HEK293 (cell line): ENCODE measurements around the gene BCAR1.
"Not testable (repeated sequence)": the region's sequence is repeated elsewhere in the genome, so short reads cannot be mapped to it uniquely, and the experiment has no call there.

Experiments used
- CTCF ChIA-PET: fragments of 350-600 bp; formaldehyde crosslinking; extraction: SDS; loops from one replicate; lab custom pipeline; 2021; ENCODE audit warnings: antibody characterized with exemption; lab: Yijun Ruan, JAX
- POLR2A ChIA-PET: fragments of 300-600 bp; formaldehyde crosslinking; extraction: SDS; loops from one replicate; lab custom pipeline; 2020; ENCODE audit warnings: antibody characterized with exemption, inconsistent platforms; lab: Yijun Ruan, JAX
- H3K27ac ChIP-seq: fragments of 200-500 bp; sonication (Bioruptor generic); 2 replicates; pipeline ENCODE4 v1.5.1; 2014; ENCODE audit warnings: low read depth, low read length, control low read depth, inconsistent platforms; ENCODE audit errors: extremely low read depth
- H3K36me3 ChIP-seq, 2 experiments: fragments of 200-500 bp in 1 of 2; sonication (Bioruptor generic) in 1 of 2; 1 replicate in 1 of 2; 2 replicates in 1 of 2; pipeline ENCODE4 v1.5.1; 2014 to 2017; ENCODE audit warnings: inconsistent platforms in 2 of 2, low read length in 2 of 2; ENCODE audit not compliant: control insufficient read depth in 2 of 2, insufficient read depth in 1 of 2
- H3K4me1 ChIP-seq: fragments of 200-500 bp; sonication (Bioruptor generic); 2 replicates; pipeline ENCODE4 v1.5.1; 2014; ENCODE audit warnings: mild to moderate bottlenecking, low read length, inconsistent platforms; ENCODE audit not compliant: control insufficient read depth, insufficient read depth
- H3K4me3 ChIP-seq: 2 replicates; pipeline ENCODE4 v1.5.1; 2011; ENCODE audit warnings: low read depth, mild to moderate bottlenecking, control low read depth, low read length, moderate library complexity
- H3K9me3 ChIP-seq: fragments of 200-500 bp; sonication (Bioruptor generic); 2 replicates; pipeline ENCODE4 v1.5.1; 2014; ENCODE audit warnings: low read depth, low read length, inconsistent platforms; ENCODE audit not compliant: control insufficient read depth, insufficient read depth
- EGR2 ChIP-seq: fragments of 450-650 bp; formaldehyde crosslinking; IDR thresholded peaks from 2 replicates; pipeline ENCODE4 v1.5.1; 2016; ENCODE audit warnings: low read depth, missing biosample characterization, missing genetic modification characterization
- KLF8 ChIP-seq: fragments of 450-650 bp; formaldehyde crosslinking; IDR thresholded peaks from 2 replicates; pipeline ENCODE4 v1.5.1; 2016; ENCODE audit warnings: missing biosample characterization, missing genetic modification characterization
- TCF7L2 ChIP-seq: IDR thresholded peaks from 2 replicates; pipeline ENCODE4 v1.6.1; 2011; ENCODE audit warnings: low read depth, mild to moderate bottlenecking, inconsistent platforms, low read length, moderate library complexity, borderline replicate concordance
- ZFHX2 ChIP-seq: fragments of 450-650 bp; formaldehyde crosslinking; conservative IDR thresholded peaks from 2 replicates; pipeline ENCODE4 v1.5.1; 2016; ENCODE audit warnings: missing biosample characterization, missing genetic modification characterization
- ZIC2 ChIP-seq: fragments of 450-650 bp; formaldehyde crosslinking; IDR thresholded peaks from 2 replicates; pipeline ENCODE4 v1.5.1; 2016; ENCODE audit warnings: missing biosample characterization, missing genetic modification characterization
- ZNF2 ChIP-seq: fragments of 450-650 bp; formaldehyde crosslinking; IDR thresholded peaks from 2 replicates; pipeline ENCODE4 v1.5.1; 2016; ENCODE audit warnings: missing biosample characterization, missing genetic modification characterization
- ZNF202 ChIP-seq: fragments of 450-650 bp; formaldehyde crosslinking; IDR thresholded peaks from 2 replicates; pipeline ENCODE4 v1.5.1; 2016; ENCODE audit warnings: missing biosample characterization, missing genetic modification characterization, borderline replicate concordance
- ZNF48 ChIP-seq: fragments of 450-650 bp; formaldehyde crosslinking; IDR thresholded peaks from 2 replicates; pipeline ENCODE4 v1.5.1; 2016; ENCODE audit warnings: missing biosample characterization, missing genetic modification characterization
- ZNF501 ChIP-seq: fragments of 450-650 bp; formaldehyde crosslinking; IDR thresholded peaks from 2 replicates; pipeline ENCODE4 v1.5.1; 2016; ENCODE audit warnings: missing biosample characterization, missing genetic modification characterization
- ZNF654 ChIP-seq: fragments of 450-650 bp; formaldehyde crosslinking; IDR thresholded peaks from 2 replicates; pipeline ENCODE4 v1.5.1; 2016; ENCODE audit warnings: low read depth, missing biosample characterization, missing genetic modification characterization
- ZNF658 ChIP-seq: fragments of 450-650 bp; formaldehyde crosslinking; IDR thresholded peaks from 2 replicates; pipeline ENCODE4; 2016; ENCODE audit warnings: missing biosample characterization, missing genetic modification characterization
- ZNF785 ChIP-seq: fragments of 450-650 bp; formaldehyde crosslinking; IDR thresholded peaks from 2 replicates; pipeline ENCODE4 v1.5.1; 2016; ENCODE audit warnings: missing biosample characterization, missing genetic modification characterization
- TF ChIP-seq, protein P1 (sequence below): IDR thresholded peaks from 2 replicates; pipeline ENCODE4 v1.6.1; 2011; ENCODE audit warnings: mild to moderate bottlenecking, low read depth, low read length, borderline replicate concordance
- TF ChIP-seq, protein P2 (sequence below): fragments of 450-650 bp; formaldehyde crosslinking; IDR thresholded peaks from 2 replicates; pipeline ENCODE4 v1.5.1; 2016; ENCODE audit warnings: missing biosample characterization, missing genetic modification characterization, borderline replicate concordance

Gene BCAR1

DNA sequence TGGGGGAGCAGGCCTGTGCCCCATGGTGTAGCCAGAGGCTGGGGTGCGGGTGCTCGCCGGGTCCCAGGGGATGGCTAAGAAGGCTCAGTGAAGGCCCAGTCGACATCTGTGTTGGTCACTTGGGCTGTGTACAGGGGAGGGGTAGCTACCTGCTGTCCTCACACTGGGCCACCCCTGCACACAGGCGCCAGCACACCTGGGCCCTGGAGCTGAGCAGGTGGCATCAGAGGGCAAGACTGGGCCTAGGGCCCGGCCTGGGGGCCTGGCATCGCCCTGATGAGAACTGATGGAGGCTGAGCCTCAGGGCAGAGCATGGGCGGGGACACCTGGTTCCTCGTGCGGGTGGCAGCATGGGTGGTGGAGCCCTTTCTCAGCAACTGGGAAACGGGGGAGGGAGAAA, 43.6 kb downstream of the BCAR1 start (continued):
- TF ChIP-seq KLF8 (no peak), TCF7L2 (no peak), ZNF202 (no peak), ZNF48 (tag by site-specific recombination) (no peak), ZNF654 (no peak), ZNF785 (tag by site-specific recombination) (no peak), ZNF2 (tag by site-specific recombination) (no peak)
- TF ChIP-seq, protein P1, sequence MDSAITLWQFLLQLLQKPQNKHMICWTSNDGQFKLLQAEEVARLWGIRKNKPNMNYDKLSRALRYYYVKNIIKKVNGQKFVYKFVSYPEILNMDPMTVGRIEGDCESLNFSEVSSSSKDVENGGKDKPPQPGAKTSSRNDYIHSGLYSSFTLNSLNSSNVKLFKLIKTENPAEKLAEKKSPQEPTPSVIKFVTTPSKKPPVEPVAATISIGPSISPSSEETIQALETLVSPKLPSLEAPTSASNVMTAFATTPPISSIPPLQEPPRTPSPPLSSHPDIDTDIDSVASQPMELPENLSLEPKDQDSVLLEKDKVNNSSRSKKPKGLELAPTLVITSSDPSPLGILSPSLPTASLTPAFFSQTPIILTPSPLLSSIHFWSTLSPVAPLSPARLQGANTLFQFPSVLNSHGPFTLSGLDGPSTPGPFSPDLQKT: no peak
- TF ChIP-seq, protein P2, sequence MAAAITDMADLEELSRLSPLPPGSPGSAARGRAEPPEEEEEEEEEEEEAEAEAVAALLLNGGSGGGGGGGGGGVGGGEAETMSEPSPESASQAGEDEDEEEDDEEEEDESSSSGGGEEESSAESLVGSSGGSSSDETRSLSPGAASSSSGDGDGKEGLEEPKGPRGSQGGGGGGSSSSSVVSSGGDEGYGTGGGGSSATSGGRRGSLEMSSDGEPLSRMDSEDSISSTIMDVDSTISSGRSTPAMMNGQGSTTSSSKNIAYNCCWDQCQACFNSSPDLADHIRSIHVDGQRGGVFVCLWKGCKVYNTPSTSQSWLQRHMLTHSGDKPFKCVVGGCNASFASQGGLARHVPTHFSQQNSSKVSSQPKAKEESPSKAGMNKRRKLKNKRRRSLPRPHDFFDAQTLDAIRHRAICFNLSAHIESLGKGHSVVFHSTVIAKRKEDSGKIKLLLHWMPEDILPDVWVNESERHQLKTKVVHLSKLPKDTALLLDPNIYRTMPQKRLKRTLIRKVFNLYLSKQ (tag by site-specific recombination): no peak

DNA sequence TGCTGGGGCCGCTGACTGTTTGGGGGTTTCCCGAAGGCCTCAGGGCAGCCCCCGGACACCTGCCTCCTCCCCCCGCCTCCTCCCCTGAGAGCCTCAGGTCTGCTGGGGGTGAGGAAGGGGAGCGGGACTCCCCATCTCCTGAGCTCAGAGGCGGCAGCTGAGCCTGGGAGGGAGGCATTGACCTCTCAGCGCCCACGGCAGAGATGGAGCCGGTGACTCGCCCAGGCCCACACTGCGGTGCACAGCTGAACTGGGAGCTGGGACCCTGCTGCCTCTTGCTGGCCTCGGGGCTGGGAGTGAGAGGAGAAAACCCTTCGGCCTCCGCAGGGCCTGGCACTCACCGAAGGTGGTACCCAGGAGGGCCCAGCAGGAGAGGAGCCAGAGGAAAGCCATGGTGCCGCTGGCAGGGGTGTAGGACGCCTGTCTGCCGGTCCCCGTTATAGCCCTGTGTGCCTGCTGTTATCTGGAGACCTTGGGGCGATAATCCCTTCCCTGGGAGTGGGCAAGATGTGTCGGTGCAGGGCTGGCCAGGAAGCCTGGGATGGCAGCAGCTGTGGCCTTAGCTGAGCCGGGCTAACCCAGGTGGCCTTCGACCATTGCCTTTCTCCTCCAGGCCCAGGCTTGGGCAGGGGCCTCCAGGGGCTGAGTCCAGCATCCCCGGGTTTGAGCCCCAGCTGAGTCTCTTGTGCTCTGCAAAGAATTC, 44.5 kb downstream of the BCAR1 start, which contains the start of gene CTRB2:
TSS of gene CTRB2 (minus strand) at position 413 of the 703 bp plus-strand sequence. CDS start at position 393, 20 bp downstream.
- no peaks in the 10 kb centered on the region for H3K4me1 ChIP-seq
- no peaks in the 10 kb centered on the region for H3K9me3 ChIP-seq
- H3K36me3 ChIP-seq: no peaks in the 10 kb centered on the region
- ChIA-PET CTCF (interaction anchor here (0.8 kb wide), 1 partner anchor 17 kb away, joined by 3 read pairs; no protein-coding TSS in a partner anchor), POLR2A (no interaction called here)
- H3K4me3 ChIP-seq: no peak within 1 kb of the TSS
- TF ChIP-seq ZNF501 (tag by site-specific recombination) (no peak), EGR2 (tag by site-specific recombination) (peak; percentile 64), ZIC2 (tag by site-specific recombination) (peak; percentile 20; the same call in 1 of the 2 replicates), ZFHX2 (tag by site-specific recombination) (peak; percentile 78), ZNF658 (no peak)
- TF ChIP-seq, all 188 proteins: peak for 3
- H3K27ac ChIP-seq: no peak within 1 kb of the TSS

- H3K36me3 ChIP-seq, H3K4me1 ChIP-seq, POLR2A ChIA-PET, H3K9me3 ChIP-seq, H3K4me3 ChIP-seq, H3K27ac ChIP-seq: not testable (repeated sequence)
- CTCF ChIA-PET: interaction anchor here (0.8 kb wide), 1 partner anchor 18 kb away, joined by 3 read pairs; no protein-coding TSS in a partner anchor
- TF ChIP-seq EGR2 (tag by site-specific recombination) (peak; percentile 42), ZFHX2 (tag by site-specific recombination) (peak; percentile 43)
Measured at GRCh38 chr16:75205961-75206748, 45.3 kb downstream of the BCAR1 start.

GRCh38 chr16:75205438-75205837, 46.0 kb downstream of the BCAR1 start:
- H3K27ac ChIP-seq, POLR2A ChIA-PET, CTCF ChIA-PET, H3K4me1 ChIP-seq, H3K36me3 ChIP-seq, H3K4me3 ChIP-seq, H3K9me3 ChIP-seq: not testable (repeated sequence)

DNA sequence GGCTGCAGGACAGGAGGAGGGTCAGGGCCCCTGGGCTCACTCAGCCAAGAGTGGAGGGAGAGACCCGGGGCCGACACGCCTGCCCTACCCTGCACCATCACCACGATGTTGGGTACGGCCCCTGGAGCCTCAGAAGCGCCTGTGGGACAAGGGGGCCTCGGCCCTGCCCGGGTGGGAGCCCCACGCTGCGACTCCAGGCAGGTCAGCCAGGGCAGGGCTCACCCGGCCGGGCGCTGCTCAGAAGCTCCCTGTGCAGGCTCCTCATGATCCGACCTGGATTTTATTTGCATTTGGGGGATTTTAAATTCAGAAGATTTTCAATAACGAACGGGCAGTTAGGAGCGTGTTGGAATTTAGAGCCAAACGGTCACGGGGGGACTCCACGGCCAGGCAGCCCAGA, 46.5 kb downstream of the BCAR1 start:
- H3K36me3 ChIP-seq, H3K4me3 ChIP-seq, H3K27ac ChIP-seq, H3K9me3 ChIP-seq, H3K4me1 ChIP-seq, CTCF ChIA-PET, POLR2A ChIA-PET: not testable (repeated sequence)
